A549 treated with GW870086 at 1 μM for 4 hours (cell line): Measurements from ENCODE around the gene SRP54. TPM values are rescaled to one million over a fixed set of nuclear protein-coding genes. Genes with fewer than 3 reads are reported as not detected.

Source experiments
- total RNA-seq: library from RNA; stranded (reverse); fragments of 200-300 nt; extraction: Qiagen RNA extraction; gene quantifications from 5 replicates; pipeline ENCODE4 v1.2.3, GENCODE V29; 2022; ENCODE audit warnings: low read depth

SRP54 gene
- 55.1 to 60.5 TPM (median 57.7 TPM) in 5 replicates for total RNA-seq

DNA sequence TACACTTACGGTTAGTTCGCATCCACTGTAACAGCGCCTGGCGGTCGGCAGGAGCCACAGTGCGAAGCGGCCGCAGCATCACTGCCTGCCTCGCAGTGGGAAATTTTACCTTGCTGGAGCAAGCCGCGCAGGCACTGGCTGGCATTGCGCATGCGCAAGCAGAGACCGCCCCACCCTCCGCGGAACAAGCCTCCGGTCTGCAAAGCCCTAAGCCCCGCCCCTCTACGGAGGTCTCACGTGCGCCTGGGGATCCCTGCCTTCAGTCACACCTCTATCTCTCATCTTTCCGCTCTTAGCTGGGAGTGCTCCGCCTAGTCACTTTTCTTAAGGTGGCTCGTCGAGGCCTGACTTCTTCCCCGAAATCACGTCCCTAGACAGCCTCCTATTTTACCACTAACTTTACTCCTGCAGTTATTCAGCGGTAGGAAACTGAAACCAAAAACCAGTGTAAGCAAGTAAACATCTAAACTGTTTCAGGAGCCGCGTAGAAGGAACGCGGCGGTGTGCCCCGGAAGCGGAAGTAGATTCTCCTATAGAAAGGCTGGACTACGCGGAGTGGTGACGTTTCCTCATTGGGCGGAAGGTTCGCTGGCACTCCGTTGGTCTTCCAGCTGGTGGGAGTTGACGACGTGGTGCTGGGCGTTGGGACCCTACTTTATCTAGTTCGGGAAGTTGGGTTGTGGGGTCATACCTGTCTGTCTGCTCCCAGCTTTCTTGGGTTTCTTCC is at the start of gene SRP54:
SRP54 (plus strand) TSS at position 572 of the 727 bp plus-strand sequence. CDS start 13,718 bp downstream, outside the sequence.

DNA sequence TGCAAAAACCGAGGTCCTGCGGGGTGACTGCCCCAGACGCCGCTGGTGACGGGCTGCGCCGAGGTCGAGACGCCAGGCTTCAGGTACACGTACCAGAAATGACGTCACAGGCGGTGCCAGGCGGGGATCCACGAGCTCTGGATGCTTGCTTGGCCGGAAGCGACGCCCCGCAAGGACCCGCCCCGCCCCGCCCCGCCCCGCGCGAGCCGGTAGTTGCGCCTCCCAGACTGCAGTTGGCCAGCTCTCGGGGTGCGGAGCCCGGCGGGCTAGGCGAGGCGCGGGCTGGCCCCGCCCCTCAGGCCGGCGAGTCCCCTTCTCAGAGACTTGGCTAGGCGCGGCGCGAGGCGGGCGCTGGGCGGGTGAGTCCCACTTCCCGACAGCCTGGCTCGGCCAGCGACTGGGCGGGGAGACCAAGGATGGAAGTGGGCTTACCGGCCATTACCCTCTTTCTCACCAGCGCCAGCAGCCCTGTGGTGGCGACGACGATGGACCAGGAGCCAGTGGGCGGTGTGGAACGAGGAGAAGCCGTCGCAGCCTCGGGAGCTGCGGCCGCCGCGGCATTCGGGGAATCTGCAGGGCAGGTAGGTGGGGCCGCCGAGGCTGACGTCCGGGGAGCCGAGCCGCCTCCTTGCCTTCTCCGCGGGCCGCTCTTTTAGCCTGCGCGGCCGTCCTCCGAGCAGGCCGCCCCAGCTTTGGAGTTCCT is 63.4 kb downstream of the SRP54 start, which contains the start of gene FAM177A1:
FAM177A1 (plus strand) TSS at position 225 of the 703 bp plus-strand sequence; CDS start at position 417, 192 bp downstream.

Other genes with a start within 250 kb of the SRP54 start
- gene BAZ1A, start 107.6 kb upstream of the SRP54 start, total RNA-seq: 20.6 to 34.7 TPM (median 28.2 TPM) in 5 replicates
- gene FAM177A1, start 63.3 kb downstream of the SRP54 start, total RNA-seq: 84.3 to 108 TPM (median 98.6 TPM) in 5 replicates
- gene PPP2R3C, start 139.0 kb downstream of the SRP54 start, total RNA-seq: 25.5 to 28.5 TPM (median 27.6 TPM) in 5 replicates
- 33.9 to 36.6 TPM (median 35.1 TPM) in 5 replicates for gene PRORP, start 139.6 kb downstream of the SRP54 start, total RNA-seq